ENCODE data around the gene DENND5A.

DENND5A gene

DNA sequence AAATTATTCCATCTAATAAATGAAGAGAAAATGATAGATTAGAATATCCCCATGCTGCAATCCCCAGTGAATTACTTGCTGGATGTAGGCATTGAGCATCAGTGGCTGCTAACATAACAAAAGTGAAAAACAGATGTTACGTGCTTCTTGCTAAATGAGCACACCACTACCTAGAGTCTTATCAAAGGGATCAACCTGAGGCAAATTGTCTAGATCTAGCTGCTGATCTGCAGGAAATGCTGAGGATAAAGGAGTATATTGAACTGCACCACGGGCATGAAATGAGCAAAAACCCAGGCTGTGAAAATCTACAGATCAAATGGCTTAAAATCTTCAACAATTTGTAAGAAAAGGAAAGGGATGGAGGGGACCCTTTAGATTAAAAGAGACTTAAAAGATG, 128.4 kb downstream of the DENND5A start:
- TF ChIP-seq SUZ12 (IDR thresholded peaks at IDR 0.05): no peak
- no peak for TF ChIP-seq SP1 (IDR thresholded peaks at IDR 0.05)
- no peak for TF ChIP-seq ELF4 (IDR thresholded peaks at IDR 0.05)
- TF ChIP-seq NFRKB (IDR thresholded peaks at IDR 0.05): no peak
- TF ChIP-seq FOXK2 (IDR thresholded peaks at IDR 0.05): no peak
- TF ChIP-seq L3MBTL2 (conservative IDR thresholded peaks at IDR 0.05): no peak
- POLR2A ChIA-PET: no interaction called here
- DNase-seq (ENCODE audit: extremely low spot score): no peak
- CTCF ChIA-PET: interaction anchor here (1.5 to 1.9 kb wide), 4 partner anchors 8 to 121 kb away, joined by 4 to 25 read pairs (median 6); no protein-coding TSS in a partner anchor

DNA sequence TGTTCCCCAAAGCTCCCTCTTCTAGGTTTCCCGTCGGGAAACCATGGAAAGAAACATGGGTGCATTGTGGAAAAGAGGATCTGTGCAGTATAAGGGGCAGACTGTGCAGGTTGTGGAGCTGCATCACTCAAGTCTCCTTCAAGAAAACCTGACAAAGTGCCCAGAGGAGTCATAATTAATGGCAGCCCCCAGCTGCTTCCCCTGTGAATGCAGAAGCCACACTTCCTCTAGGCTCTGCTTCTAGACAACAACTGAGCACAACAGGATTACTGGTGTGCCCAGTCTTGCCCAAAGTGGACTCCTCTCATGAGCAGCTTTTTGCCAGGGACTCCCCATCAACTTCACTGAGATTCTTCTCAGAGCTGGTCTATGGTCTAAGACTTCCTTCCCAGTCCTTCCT, 131.2 kb downstream of the DENND5A start:
- CTCF ChIA-PET: no interaction called here
- no peak for DNase-seq (ENCODE audit: extremely low spot score)
- POLR2A ChIA-PET: no interaction called here
- no peak for TF ChIP-seq FOXM1 (IDR thresholded peaks at IDR 0.05; ENCODE audit: borderline replicate concordance)
- TF ChIP-seq L3MBTL2 (conservative IDR thresholded peaks at IDR 0.05): no peak
- TF ChIP-seq CTBP1 (IDR thresholded peaks at IDR 0.05; ENCODE audit: borderline replicate concordance): no peak
- no peak for TF ChIP-seq ELF4 (IDR thresholded peaks at IDR 0.05)
- no peak for TF ChIP-seq FOXA1 (IDR thresholded peaks at IDR 0.05)
- no peak for TF ChIP-seq HDGF (IDR thresholded peaks at IDR 0.05; ENCODE audit: borderline replicate concordance)
- TF ChIP-seq NFRKB (IDR thresholded peaks at IDR 0.05): no peak
- no peak for TF ChIP-seq FOXK2 (IDR thresholded peaks at IDR 0.05)
- TF ChIP-seq SP1 (IDR thresholded peaks at IDR 0.05): no peak

DNA sequence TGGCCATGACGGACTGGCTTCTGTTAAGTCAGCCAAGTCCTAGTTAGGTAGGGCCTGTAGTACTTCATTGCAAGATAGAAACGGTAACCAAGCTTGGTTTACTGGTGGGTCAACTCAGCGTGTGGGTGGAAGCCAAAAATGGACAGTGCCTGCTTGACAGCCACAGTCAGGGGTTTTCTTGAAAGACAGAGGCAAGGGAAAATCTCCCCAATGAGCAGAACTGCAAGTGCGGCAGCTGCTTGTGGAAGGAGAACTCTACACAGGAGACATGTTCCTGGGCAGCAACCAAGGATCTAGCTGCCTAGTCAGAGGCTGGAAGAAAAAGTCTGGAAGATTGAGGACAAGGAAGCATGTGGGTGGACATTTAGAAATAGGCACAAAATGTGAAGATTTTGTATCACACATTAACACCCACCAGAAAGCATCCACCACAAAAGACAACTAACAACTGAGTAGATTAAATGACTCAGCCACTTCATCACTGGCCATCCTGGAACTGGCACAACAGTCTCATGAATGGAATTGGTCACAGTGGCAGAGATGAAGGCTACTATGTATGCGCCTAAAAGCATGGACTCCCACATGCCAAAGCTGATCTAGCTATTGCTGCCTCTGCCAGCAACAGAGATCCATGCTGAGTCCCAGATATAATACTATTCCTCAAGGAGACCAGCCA, 132.8 kb downstream of the DENND5A start:
- TF ChIP-seq BHLHE40 (IDR thresholded peaks at IDR 0.05; ENCODE audit: borderline replicate concordance) (no peak), LEF1 (IDR thresholded peaks at IDR 0.05; ENCODE audit: borderline replicate concordance) (no peak), HDGF (IDR thresholded peaks at IDR 0.05; ENCODE audit: borderline replicate concordance) (no peak), SUZ12 (IDR thresholded peaks at IDR 0.05) (no peak), CTBP1 (IDR thresholded peaks at IDR 0.05; ENCODE audit: borderline replicate concordance) (no peak), ZNF384 (IDR thresholded peaks at IDR 0.05) (no peak), FOXM1 (IDR thresholded peaks at IDR 0.05; ENCODE audit: borderline replicate concordance) (no peak), SP1 (IDR thresholded peaks at IDR 0.05) (no peak), NFRKB (IDR thresholded peaks at IDR 0.05) (no peak), L3MBTL2 (conservative IDR thresholded peaks at IDR 0.05) (no peak), TARDBP (IDR thresholded peaks at IDR 0.05) (no peak), FOXK2 (IDR thresholded peaks at IDR 0.05) (no peak), ARNT (IDR thresholded peaks at IDR 0.05) (no peak)
- TF ChIP-seq, protein P1, sequence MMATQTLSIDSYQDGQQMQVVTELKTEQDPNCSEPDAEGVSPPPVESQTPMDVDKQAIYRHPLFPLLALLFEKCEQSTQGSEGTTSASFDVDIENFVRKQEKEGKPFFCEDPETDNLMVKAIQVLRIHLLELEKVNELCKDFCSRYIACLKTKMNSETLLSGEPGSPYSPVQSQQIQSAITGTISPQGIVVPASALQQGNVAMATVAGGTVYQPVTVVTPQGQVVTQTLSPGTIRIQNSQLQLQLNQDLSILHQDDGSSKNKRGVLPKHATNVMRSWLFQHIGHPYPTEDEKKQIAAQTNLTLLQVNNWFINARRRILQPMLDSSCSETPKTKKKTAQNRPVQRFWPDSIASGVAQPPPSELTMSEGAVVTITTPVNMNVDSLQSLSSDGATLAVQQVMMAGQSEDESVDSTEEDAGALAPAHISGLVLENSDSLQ (IDR thresholded peaks at IDR 0.05): no peak
- POLR2A ChIA-PET: no interaction called here
- no peak for DNase-seq (ENCODE audit: extremely low spot score)
- CTCF ChIA-PET: no interaction called here

DNA sequence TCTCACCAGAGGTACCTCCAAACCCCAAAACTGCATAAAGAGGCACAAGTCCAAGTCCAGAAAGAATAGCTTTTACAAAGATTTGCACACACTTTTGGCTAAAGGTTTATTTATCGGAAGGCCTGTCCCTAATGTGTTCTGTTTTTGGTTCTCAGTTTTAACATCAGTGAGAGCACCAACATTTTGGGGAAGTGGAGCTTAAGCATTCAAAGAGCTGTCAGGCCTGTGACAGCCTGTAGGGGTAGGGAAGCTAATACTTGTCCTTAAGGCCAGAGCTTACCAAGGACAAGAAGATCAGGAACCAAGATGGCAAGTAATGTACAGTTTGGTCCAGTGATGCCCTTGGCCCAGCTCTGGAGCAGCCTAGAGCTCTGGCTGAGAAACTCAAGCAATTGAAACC, 134.9 kb downstream of the DENND5A start:
- ChIA-PET CTCF (interaction anchor here (0.6 kb wide), 1 partner anchor 192 kb away, joined by 5 read pairs; no protein-coding TSS in a partner anchor), POLR2A (no interaction called here)
- TF ChIP-seq SUZ12 (IDR thresholded peaks at IDR 0.05) (no peak), CTBP1 (IDR thresholded peaks at IDR 0.05; ENCODE audit: borderline replicate concordance) (no peak), ZNF384 (IDR thresholded peaks at IDR 0.05) (no peak), FOXM1 (IDR thresholded peaks at IDR 0.05; ENCODE audit: borderline replicate concordance) (no peak), BHLHE40 (IDR thresholded peaks at IDR 0.05; ENCODE audit: borderline replicate concordance) (no peak)
- no peak for DNase-seq (ENCODE audit: extremely low spot score)

DNA sequence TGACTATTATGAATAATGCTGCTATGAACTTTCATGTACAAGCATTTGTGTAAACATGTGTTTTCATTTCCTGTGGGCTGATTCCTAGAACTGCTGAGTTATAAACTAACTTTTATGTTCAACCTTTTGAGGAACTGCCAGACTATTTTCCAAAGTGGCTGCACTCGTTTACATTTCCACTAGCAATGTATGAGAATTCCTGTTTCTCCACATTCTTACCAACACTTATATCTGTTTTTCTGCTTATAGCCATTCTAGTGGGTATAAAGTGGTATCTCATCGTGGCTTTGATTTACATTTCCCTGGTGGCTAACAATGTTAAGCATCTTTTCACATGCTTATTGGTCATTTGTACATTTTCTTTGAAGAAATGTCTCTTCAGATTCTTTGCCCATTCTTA, 138.5 kb downstream of the DENND5A start:
- no peak for TF ChIP-seq FOXK2 (IDR thresholded peaks at IDR 0.05)
- no peak for TF ChIP-seq SP1 (IDR thresholded peaks at IDR 0.05)
- TF ChIP-seq SUZ12 (IDR thresholded peaks at IDR 0.05): no peak
- TF ChIP-seq ELF4 (IDR thresholded peaks at IDR 0.05): no peak
- no peak for TF ChIP-seq TARDBP (IDR thresholded peaks at IDR 0.05)
- TF ChIP-seq ARNT (IDR thresholded peaks at IDR 0.05): no peak
- TF ChIP-seq, protein P1 (IDR thresholded peaks at IDR 0.05): no peak
- no peak for TF ChIP-seq L3MBTL2 (conservative IDR thresholded peaks at IDR 0.05)
- TF ChIP-seq ZNF384 (IDR thresholded peaks at IDR 0.05): no peak
- TF ChIP-seq BHLHE40 (IDR thresholded peaks at IDR 0.05; ENCODE audit: borderline replicate concordance): no peak
- TF ChIP-seq LEF1 (IDR thresholded peaks at IDR 0.05; ENCODE audit: borderline replicate concordance): no peak
- CTCF ChIA-PET: no interaction called here
- POLR2A ChIA-PET: no interaction called here

DNA sequence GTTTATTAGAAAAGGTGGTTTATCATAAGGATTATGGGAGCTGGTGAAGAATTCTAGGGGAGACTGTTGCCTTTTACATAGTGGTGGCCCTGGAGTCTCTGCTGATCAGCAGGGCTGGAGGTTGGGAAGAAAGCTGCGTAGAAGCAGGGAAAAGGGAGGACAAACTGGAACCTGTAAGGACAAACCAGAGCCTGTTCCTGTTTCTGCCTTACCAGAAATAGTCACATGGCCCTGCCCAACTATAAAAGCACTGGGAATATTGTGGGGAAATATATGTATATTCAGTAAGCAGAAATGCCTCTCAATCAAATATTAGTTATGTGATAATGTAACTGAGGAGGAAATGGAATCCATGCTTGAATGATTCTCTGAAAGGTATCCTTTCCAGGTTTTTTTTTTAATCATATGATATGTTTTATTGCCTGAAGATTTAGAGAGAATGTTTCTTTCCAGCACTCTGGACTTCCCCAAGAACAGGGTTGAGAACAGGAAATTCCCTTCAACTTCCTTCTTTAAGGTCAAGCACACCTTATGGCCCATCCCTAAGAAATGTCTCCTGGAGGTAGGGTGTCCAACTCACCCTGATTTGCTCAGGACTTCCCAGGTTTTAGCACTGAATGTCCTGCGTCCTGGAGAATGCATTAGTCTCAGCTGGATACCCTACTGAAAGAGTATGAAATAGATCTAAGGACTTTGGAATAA, 139.8 kb downstream of the DENND5A start:
- TF ChIP-seq TARDBP (IDR thresholded peaks at IDR 0.05) (no peak), SP1 (IDR thresholded peaks at IDR 0.05) (no peak), CTBP1 (IDR thresholded peaks at IDR 0.05; ENCODE audit: borderline replicate concordance) (no peak), L3MBTL2 (conservative IDR thresholded peaks at IDR 0.05) (no peak), ELF4 (IDR thresholded peaks at IDR 0.05) (no peak), BHLHE40 (IDR thresholded peaks at IDR 0.05; ENCODE audit: borderline replicate concordance) (no peak), HDGF (IDR thresholded peaks at IDR 0.05; ENCODE audit: borderline replicate concordance) (no peak), ZNF384 (IDR thresholded peaks at IDR 0.05) (no peak), NFRKB (IDR thresholded peaks at IDR 0.05) (no peak), SUZ12 (IDR thresholded peaks at IDR 0.05) (no peak), FOXK2 (IDR thresholded peaks at IDR 0.05) (no peak), FOXM1 (IDR thresholded peaks at IDR 0.05; ENCODE audit: borderline replicate concordance) (no peak), ARNT (IDR thresholded peaks at IDR 0.05) (no peak), FOXA1 (IDR thresholded peaks at IDR 0.05) (no peak), LEF1 (IDR thresholded peaks at IDR 0.05; ENCODE audit: borderline replicate concordance) (no peak)
- TF ChIP-seq, protein P1 (IDR thresholded peaks at IDR 0.05): no peak
- DNase-seq (ENCODE audit: extremely low spot score): no peak
- POLR2A ChIA-PET: no interaction called here
- CTCF ChIA-PET: no interaction called here

More for the DNA sequence above, 138.5 kb downstream of the DENND5A start:
- DNase-seq (ENCODE audit: extremely low spot score): no peak

All from HEK293T (cell line).